HG02885 (cell line): ENCODE measurements around the gene HEATR5A.
"Not testable (repeated sequence)": the region's sequence is repeated elsewhere in the genome, so short reads cannot be mapped to it uniquely, and the experiment has no call there.

Source experiments
- ATAC-seq: cut with Tn5 transposase; IDR thresholded peaks from one replicate; pipeline ENCODE4 v1.9.1; 2021; ENCODE audit warnings: mild to moderate bottlenecking; ENCODE audit not compliant: unreplicated experiment, poor library complexity

Gene HEATR5A

GRCh38 chr14:31292937-31293616, 127.3 kb downstream of the HEATR5A start:
- no peak for ATAC-seq

- no peak for ATAC-seq
Measured at GRCh38 chr14:31291210-31291609, 129.1 kb downstream of the HEATR5A start.

- no peak for ATAC-seq
Measured at GRCh38 chr14:31287294-31287972, 132.9 kb downstream of the HEATR5A start.

- peak; percentile 56 for ATAC-seq
Measured at GRCh38 chr14:31286456-31287293, 133.7 kb downstream of the HEATR5A start.

GRCh38 chr14:31283578-31284252, 136.6 kb downstream of the HEATR5A start:
- peak; percentile 74 for ATAC-seq

GRCh38 chr14:31283153-31283552, 137.2 kb downstream of the HEATR5A start:
- peak; percentile 13 for ATAC-seq

GRCh38 chr14:31280871-31281220, 139.5 kb downstream of the HEATR5A start:
- no peak for ATAC-seq

- ATAC-seq, result no peak
Measured at GRCh38 chr14:31280132-31280870, 140.0 kb downstream of the HEATR5A start.

GRCh38 chr14:31278883-31279282, 141.5 kb downstream of the HEATR5A start:
- ATAC-seq, result no peak

- no peak for ATAC-seq
Measured at GRCh38 chr14:31277085-31277484, 143.3 kb downstream of the HEATR5A start.

- not testable (repeated sequence) for ATAC-seq
Measured at GRCh38 chr14:31276417-31276816, 143.9 kb downstream of the HEATR5A start.

GRCh38 chr14:31275731-31276130, 144.6 kb downstream of the HEATR5A start:
- no peak for ATAC-seq

- no peak for ATAC-seq
Measured at GRCh38 chr14:31271648-31272047, 148.7 kb downstream of the HEATR5A start.

GRCh38 chr14:31270196-31270772, 150.1 kb downstream of the HEATR5A start:
- no peak for ATAC-seq

GRCh38 chr14:31269634-31270195, 150.6 kb downstream of the HEATR5A start:
- no peak for ATAC-seq

GRCh38 chr14:31268216-31268615, 152.1 kb downstream of the HEATR5A start:
- no peak for ATAC-seq

- ATAC-seq, result no peak
Measured at GRCh38 chr14:31266437-31267331, 153.7 kb downstream of the HEATR5A start.

- no peak for ATAC-seq
Measured at GRCh38 chr14:31265701-31266398, 154.5 kb downstream of the HEATR5A start.
